Measurements from ENCODE around the gene SLC25A26. TPM values are rescaled to one million over a fixed set of nuclear protein-coding genes. Genes with fewer than 3 reads are reported as not detected.

Gene SLC25A26
- polyA plus RNA-seq, 1 donor (not counting 4 experiments of a cell fraction or from before 2014, with no cell fraction given), result 25.2 TPM

DNA sequence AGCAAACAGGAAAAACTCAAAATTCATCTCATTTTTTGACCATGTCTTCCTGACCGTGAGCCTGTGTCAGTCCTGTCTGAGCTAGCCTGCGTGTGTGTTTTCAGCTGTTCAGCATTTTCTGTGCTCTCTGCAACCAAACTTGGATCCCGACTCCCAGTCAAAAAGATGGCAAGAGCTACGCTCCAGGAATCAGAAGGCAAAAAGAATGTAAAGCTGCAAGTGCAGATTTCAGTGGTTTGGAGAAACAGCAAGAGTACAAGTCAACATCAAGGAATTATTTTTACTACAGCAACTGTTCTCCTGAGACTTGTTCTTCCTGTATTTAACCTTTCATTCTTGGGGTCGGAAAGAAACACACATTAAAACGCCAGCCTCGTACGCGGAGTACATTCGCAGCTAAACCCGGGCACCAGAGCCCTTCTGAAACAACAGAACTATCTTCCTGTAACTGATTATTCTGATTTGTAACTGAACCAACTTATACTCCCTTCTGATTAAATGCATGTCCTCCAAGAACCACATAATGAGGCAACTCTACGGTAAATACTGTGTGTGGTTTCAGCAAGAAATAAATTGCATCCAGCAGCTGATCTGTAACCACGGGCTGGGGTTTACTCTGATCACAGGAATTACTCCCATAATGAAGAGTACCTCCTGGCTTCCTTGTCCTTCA is 172.7 kb downstream of the SLC25A26 start:
- H3K27ac ChIP-seq (ENCODE audit: control insufficient read depth, insufficient read depth, low read length), result no peak overlapping the region
- H3K9me1 ChIP-seq (ENCODE audit: control insufficient read depth, extremely low read depth, insufficient read depth, low read length), result no peaks in the 10 kb centered on the region
- no peak overlapping the region for H3K4me3 ChIP-seq (ENCODE audit: control insufficient read depth in 2 of 3, extremely low read depth in 1 of 3, insufficient read depth in 2 of 3, low read depth in 1 of 3, low read length in 3 of 3)
- dilution Hi-C loops (cut with MboI; ENCODE audit: extremely low pct_ligation_motif_present, low sequenced_read_pairs), result no loop called here
- TF ChIP-seq EZH2 (IDR thresholded peaks at IDR 0.05; ENCODE audit: low read length), result no peak
- TF ChIP-seq, protein P1, sequence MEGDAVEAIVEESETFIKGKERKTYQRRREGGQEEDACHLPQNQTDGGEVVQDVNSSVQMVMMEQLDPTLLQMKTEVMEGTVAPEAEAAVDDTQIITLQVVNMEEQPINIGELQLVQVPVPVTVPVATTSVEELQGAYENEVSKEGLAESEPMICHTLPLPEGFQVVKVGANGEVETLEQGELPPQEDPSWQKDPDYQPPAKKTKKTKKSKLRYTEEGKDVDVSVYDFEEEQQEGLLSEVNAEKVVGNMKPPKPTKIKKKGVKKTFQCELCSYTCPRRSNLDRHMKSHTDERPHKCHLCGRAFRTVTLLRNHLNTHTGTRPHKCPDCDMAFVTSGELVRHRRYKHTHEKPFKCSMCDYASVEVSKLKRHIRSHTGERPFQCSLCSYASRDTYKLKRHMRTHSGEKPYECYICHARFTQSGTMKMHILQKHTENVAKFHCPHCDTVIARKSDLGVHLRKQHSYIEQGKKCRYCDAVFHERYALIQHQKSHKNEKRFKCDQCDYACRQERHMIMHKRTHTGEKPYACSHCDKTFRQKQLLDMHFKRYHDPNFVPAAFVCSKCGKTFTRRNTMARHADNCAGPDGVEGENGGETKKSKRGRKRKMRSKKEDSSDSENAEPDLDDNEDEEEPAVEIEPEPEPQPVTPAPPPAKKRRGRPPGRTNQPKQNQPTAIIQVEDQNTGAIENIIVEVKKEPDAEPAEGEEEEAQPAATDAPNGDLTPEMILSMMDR (optimal IDR thresholded peaks at IDR 0.05 in 1 of 3, IDR thresholded peaks at IDR 0.05 in 1 of 3, conservative IDR thresholded peaks at IDR 0.05 in 1 of 3; ENCODE audit: extremely low read depth in 1 of 3, insufficient read depth in 2 of 3, low read length in 3 of 3), result no peak
- H3K9me3 ChIP-seq (ENCODE audit: control insufficient read depth, low read depth, low read length), result no peaks in the 10 kb centered on the region
- DNase-seq (ENCODE audit: low read depth, low spot score) (no peak), FAIRE-seq (no peak)
- peaks cover 11% of the 10 kb centered on the region for H3K4me1 ChIP-seq (ENCODE audit: control insufficient read depth, extremely low read depth, insufficient read depth, low read length)
- no peaks in the 10 kb centered on the region for H4K20me1 ChIP-seq (ENCODE audit: control insufficient read depth, extremely low read depth, insufficient read depth, low read length)
- H3K36me3 ChIP-seq (ENCODE audit: control insufficient read depth in 2 of 2, extremely low read depth in 1 of 2, insufficient read depth in 2 of 2, low read length in 2 of 2), result peaks cover 4 to 22% of the 10 kb centered on the region in 2 experiments
- H3K9ac ChIP-seq (ENCODE audit: control insufficient read depth, extremely low read depth, insufficient read depth, low read length), result no peak overlapping the region
- H3K27me3 ChIP-seq (ENCODE audit: control insufficient read depth, extremely low read depth, insufficient read depth, low read length), result no peaks in the 10 kb centered on the region
- H3K4me2 ChIP-seq (ENCODE audit: control insufficient read depth, extremely low read depth, insufficient read depth, low read depth, low read length), result no peak overlapping the region
- no peaks in the 10 kb centered on the region for H3K79me2 ChIP-seq (ENCODE audit: control insufficient read depth, insufficient read depth, low read length)
- no peak overlapping the region for H2AFZ ChIP-seq (ENCODE audit: control insufficient read depth, low read length)

DNA sequence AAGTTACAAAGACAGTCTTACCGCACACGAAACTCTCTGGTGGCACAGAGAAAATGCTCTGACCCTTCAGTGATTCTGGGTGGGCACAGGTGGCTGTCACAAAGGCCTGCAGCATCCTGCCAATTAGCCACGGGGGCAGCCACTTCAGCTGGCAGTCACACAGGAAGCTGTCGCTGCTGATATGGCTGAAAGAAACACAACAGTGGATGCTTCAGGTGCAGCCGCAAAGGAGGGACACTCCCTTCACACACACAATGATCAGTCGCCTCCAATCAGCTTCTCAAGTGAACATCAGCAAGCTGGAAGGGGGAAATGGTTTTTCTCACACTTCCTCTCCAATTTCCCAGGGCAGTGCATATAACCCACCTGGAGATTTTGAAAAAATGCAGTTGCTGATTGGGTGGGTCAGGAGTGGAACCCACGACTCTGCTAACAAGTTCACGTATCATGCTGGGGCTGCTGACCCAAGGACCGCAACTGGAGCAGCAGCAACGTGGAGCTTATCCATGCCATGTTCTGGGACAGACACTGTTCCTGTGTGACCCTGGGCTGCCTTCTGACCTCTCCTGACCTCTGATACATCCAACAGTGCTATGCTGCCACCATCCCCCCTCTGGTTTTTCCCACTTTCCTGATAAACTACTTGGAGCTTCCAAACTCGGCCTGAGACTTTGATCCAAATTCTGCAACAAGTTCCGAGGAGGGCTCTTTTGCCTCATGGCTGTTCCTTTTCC is 173.4 kb downstream of the SLC25A26 start:
- dilution Hi-C loops (cut with MboI; ENCODE audit: extremely low pct_ligation_motif_present, low sequenced_read_pairs), result no loop called here
- no peaks in the 10 kb centered on the region for H3K79me2 ChIP-seq (ENCODE audit: control insufficient read depth, insufficient read depth, low read length)
- no peak overlapping the region for H3K9ac ChIP-seq (ENCODE audit: control insufficient read depth, extremely low read depth, insufficient read depth, low read length)
- TF ChIP-seq, protein P1 (optimal IDR thresholded peaks at IDR 0.05 in 1 of 3, IDR thresholded peaks at IDR 0.05 in 1 of 3, conservative IDR thresholded peaks at IDR 0.05 in 1 of 3; ENCODE audit: extremely low read depth in 1 of 3, insufficient read depth in 2 of 3, low read length in 3 of 3), result no peak
- no peak for TF ChIP-seq EZH2 (IDR thresholded peaks at IDR 0.05; ENCODE audit: low read length)
- H3K4me1 ChIP-seq (ENCODE audit: control insufficient read depth, extremely low read depth, insufficient read depth, low read length), result peaks cover 14% of the 10 kb centered on the region
- no peaks in the 10 kb centered on the region for H3K9me3 ChIP-seq (ENCODE audit: control insufficient read depth, low read depth, low read length)
- no peaks in the 10 kb centered on the region for H3K27me3 ChIP-seq (ENCODE audit: control insufficient read depth, extremely low read depth, insufficient read depth, low read length)
- no peak overlapping the region for H2AFZ ChIP-seq (ENCODE audit: control insufficient read depth, low read length)
- no peak overlapping the region for H3K4me3 ChIP-seq (ENCODE audit: control insufficient read depth in 2 of 3, extremely low read depth in 1 of 3, insufficient read depth in 2 of 3, low read depth in 1 of 3, low read length in 3 of 3)
- FAIRE-seq (no peak), DNase-seq (ENCODE audit: low read depth, low spot score) (no peak)
- H3K4me2 ChIP-seq (ENCODE audit: control insufficient read depth, extremely low read depth, insufficient read depth, low read depth, low read length), result no peak overlapping the region
- no peaks in the 10 kb centered on the region for H3K9me1 ChIP-seq (ENCODE audit: control insufficient read depth, extremely low read depth, insufficient read depth, low read length)
- H3K27ac ChIP-seq (ENCODE audit: control insufficient read depth, insufficient read depth, low read length), result no peak overlapping the region
- H3K36me3 ChIP-seq (ENCODE audit: control insufficient read depth in 2 of 2, extremely low read depth in 1 of 2, insufficient read depth in 2 of 2, low read length in 2 of 2), result peaks cover 4 to 22% of the 10 kb centered on the region in 2 experiments
- no peaks in the 10 kb centered on the region for H4K20me1 ChIP-seq (ENCODE audit: control insufficient read depth, extremely low read depth, insufficient read depth, low read length)
